Measurements from ENCODE around the gene SVOP.

Gene SVOP

DNA sequence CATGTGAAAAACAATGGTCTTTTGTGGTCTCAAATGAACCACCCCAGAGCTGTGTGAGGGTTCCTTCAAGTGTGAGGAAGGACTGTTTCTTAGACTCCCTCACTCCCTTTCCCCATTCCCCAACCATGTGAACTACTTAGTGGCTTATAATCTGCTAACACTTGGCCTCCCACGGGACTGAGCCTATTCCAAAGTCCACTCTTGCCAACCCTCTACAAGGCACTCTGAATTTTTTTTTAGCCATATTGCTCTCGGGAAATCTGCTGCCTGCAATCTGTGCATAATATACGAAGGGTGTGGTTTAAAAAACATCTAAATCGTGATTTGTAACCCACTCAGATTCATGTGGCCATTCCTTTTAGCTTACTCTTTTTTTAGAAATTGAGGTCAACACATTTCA lies 2.6 kb downstream of the SVOP start:
- TF ChIP-seq, protein P1, sequence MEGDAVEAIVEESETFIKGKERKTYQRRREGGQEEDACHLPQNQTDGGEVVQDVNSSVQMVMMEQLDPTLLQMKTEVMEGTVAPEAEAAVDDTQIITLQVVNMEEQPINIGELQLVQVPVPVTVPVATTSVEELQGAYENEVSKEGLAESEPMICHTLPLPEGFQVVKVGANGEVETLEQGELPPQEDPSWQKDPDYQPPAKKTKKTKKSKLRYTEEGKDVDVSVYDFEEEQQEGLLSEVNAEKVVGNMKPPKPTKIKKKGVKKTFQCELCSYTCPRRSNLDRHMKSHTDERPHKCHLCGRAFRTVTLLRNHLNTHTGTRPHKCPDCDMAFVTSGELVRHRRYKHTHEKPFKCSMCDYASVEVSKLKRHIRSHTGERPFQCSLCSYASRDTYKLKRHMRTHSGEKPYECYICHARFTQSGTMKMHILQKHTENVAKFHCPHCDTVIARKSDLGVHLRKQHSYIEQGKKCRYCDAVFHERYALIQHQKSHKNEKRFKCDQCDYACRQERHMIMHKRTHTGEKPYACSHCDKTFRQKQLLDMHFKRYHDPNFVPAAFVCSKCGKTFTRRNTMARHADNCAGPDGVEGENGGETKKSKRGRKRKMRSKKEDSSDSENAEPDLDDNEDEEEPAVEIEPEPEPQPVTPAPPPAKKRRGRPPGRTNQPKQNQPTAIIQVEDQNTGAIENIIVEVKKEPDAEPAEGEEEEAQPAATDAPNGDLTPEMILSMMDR (IDR thresholded peaks at IDR 0.05) = no peak
- no peaks in the 10 kb centered on the region for H3K36me3 ChIP-seq
- H3K27me3 ChIP-seq = peaks cover 41% of the 10 kb centered on the region
- H3K27ac ChIP-seq = no peak overlapping the region
- no peaks in the 10 kb centered on the region for H3K9me3 ChIP-seq
- no peak overlapping the region for H3K4me3 ChIP-seq (ENCODE audit: low read depth in 1 of 2, low read length in 1 of 2)
- H3K4me1 ChIP-seq (ENCODE audit: control insufficient read depth in 1 of 2, insufficient read depth in 1 of 2, low read depth in 1 of 2, low read length in 1 of 2) = no peaks in the 10 kb centered on the region

DNA sequence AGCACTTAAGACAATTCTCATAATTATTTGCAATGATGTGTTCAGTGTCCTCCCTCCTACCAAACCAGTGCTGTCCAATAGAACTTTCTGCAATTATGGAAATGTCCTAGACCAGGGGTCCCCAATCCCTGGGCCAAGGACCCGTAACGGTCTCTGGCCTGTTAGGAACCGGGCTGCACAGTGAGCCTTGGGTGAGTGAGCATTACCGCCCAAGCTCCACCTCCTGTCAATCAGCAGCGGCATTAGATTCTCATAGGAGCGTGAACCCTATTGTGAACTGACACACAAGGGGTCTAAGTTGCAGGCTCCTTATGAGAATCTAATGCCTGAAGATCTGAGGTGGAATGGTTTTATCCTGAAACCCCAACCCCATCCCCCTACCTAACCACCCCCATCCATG lies 3.9 kb downstream of the SVOP start:
- Histone ChIP-seq H3K27me3 (peaks cover 34% of the 10 kb centered on the region), H3K4me3 (ENCODE audit: low read depth in 1 of 2, low read length in 1 of 2) (no peak overlapping the region), H3K27ac (no peak overlapping the region), H3K36me3 (no peaks in the 10 kb centered on the region), H3K9me3 (no peaks in the 10 kb centered on the region), H3K4me1 (ENCODE audit: control insufficient read depth in 1 of 2, insufficient read depth in 1 of 2, low read depth in 1 of 2, low read length in 1 of 2) (no peaks in the 10 kb centered on the region)
- TF ChIP-seq, protein P1 (IDR thresholded peaks at IDR 0.05) = no peak

DNA sequence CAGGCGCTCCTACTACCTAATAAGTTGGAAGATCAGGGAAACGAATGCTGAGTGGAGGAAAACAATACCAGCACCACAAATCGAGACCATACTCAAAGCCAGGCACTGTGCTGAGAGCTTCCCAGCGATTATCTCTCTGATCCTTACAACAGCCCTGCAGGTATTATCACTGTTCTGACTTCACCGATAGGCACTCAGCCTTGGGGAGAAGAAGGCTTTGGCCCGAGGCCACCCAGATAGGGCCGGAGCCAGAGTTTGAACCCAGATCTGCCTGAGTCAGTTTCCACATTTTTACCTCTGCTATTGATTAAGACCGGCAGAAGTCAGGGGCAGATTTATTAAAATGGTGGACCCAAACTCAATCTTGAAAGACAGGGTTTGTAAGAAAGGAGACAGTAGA lies 4.9 kb downstream of the SVOP start:
- no peaks in the 10 kb centered on the region for H3K4me1 ChIP-seq (ENCODE audit: control insufficient read depth in 1 of 2, insufficient read depth in 1 of 2, low read depth in 1 of 2, low read length in 1 of 2)
- H3K4me3 ChIP-seq (ENCODE audit: low read depth in 1 of 2, low read length in 1 of 2) = no peak overlapping the region
- H3K27me3 ChIP-seq = peaks cover 24% of the 10 kb centered on the region
- no peaks in the 10 kb centered on the region for H3K9me3 ChIP-seq
- H3K27ac ChIP-seq = no peak overlapping the region
- H3K36me3 ChIP-seq = no peaks in the 10 kb centered on the region
- TF ChIP-seq, protein P1 (IDR thresholded peaks at IDR 0.05) = no peak

DNA sequence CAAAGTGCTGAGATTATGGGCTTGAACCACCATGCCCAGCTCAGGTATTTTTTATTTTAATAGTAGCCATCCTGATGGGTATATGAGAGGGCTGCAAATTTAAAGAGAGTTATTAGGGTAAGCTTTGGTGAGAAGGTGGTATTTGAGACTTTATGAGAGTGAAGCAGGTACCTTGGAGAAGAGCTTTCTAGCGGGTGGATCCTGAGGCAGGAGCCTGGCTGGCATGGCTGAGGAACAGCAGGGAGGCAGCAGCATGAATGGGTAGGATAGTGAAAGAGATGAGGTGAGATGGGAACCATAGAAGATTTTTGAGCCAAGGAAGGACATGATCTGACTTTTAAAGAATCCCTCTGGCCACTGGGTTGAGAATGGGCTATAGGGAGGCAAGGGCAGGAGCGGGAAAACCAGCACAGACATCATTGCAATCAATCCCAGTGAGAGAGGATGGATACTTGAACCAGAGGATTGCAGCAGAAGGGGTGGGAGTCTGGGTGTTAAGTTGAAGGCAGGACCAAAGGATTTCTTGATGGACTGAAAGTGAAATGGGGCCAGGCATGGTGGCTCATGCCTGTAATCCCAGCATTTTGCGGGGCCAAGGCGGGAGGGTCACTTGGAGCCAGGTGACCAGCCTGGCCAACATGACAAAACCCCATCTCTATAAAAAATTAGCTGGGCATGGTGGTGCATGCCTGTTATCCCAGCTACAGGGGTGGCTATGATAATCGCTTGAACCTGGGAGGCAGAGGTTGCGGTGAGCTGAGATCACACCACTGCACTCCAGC lies 5.7 kb downstream of the SVOP start:
- Histone ChIP-seq H3K27me3 (peaks cover 20% of the 10 kb centered on the region), H3K4me3 (ENCODE audit: low read depth in 1 of 2, low read length in 1 of 2) (no peak overlapping the region), H3K27ac (no peak overlapping the region), H3K9me3 (no peaks in the 10 kb centered on the region), H3K36me3 (no peaks in the 10 kb centered on the region), H3K4me1 (ENCODE audit: control insufficient read depth in 1 of 2, insufficient read depth in 1 of 2, low read depth in 1 of 2, low read length in 1 of 2) (no peaks in the 10 kb centered on the region)
- TF ChIP-seq, protein P1 (IDR thresholded peaks at IDR 0.05) = no peak

DNA sequence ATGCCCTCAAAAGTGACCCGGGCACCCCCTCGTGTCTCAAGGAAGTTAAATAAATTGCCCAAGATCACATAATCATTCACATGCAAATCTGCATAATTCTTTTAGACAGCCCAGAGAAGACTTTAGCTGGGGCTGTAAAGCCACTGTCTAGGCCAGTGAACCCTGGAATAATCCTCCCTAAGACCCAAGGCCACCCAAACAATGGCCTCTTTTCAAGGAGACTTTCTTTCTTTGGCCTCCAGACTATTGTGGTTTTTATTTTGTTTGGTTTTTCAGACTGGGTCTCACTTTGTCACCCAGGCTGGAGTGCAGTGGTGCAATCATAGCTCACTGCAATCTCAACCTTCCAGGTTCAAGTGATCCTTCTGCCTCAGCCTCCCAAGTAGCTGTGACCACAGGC lies 10.6 kb downstream of the SVOP start:
- TF ChIP-seq, protein P1 (IDR thresholded peaks at IDR 0.05) = no peak
- H3K27ac ChIP-seq = no peak overlapping the region
- no peak overlapping the region for H3K4me3 ChIP-seq (ENCODE audit: low read depth in 1 of 2, low read length in 1 of 2)
- H3K27me3 ChIP-seq = peaks cover 16% of the 10 kb centered on the region
- H3K9me3 ChIP-seq = no peaks in the 10 kb centered on the region
- H3K36me3 ChIP-seq = no peaks in the 10 kb centered on the region
- H3K4me1 ChIP-seq (ENCODE audit: control insufficient read depth in 1 of 2, insufficient read depth in 1 of 2, low read depth in 1 of 2, low read length in 1 of 2) = no peaks in the 10 kb centered on the region
